ENCODE results near the gene TMEM125.

Gene TMEM125

GRCh38 chr1:43312663-43313515, 43.1 kb downstream of the TMEM125 start:
- DNase-seq: no peak

GRCh38 chr1:43313771-43314170, 44.0 kb downstream of the TMEM125 start:
- no peak for DNase-seq

GRCh38 chr1:43314233-43314632, 44.5 kb downstream of the TMEM125 start:
- DNase-seq: no peak

- DNase-seq: no peak
Observed at GRCh38 chr1:43315481-43315880, 45.7 kb downstream of the TMEM125 start.

- DNase-seq: no peak
Observed at GRCh38 chr1:43315963-43316737, 46.4 kb downstream of the TMEM125 start.

GRCh38 chr1:43316738-43317520, 47.1 kb downstream of the TMEM125 start:
- no peak for DNase-seq

- DNase-seq: no peak
Observed at GRCh38 chr1:43317817-43318471, 48.2 kb downstream of the TMEM125 start.

GRCh38 chr1:43318831-43319230, 49.0 kb downstream of the TMEM125 start:
- no peak for DNase-seq

- no peak for DNase-seq
Observed at GRCh38 chr1:43319288-43319687, 49.5 kb downstream of the TMEM125 start.

GRCh38 chr1:43319766-43320165, 50.0 kb downstream of the TMEM125 start:
- DNase-seq: no peak

GRCh38 chr1:43321331-43321891, 51.6 kb downstream of the TMEM125 start:
- DNase-seq: no peak

- no peak for DNase-seq
Observed at GRCh38 chr1:43322506-43322905, 52.7 kb downstream of the TMEM125 start.

All from fibroblast of skin of scalp (primary cell).